ENCODE results near the gene MOK.
"Not testable (repeated sequence)": the region's sequence is repeated elsewhere in the genome, so short reads cannot be mapped to it uniquely, and the experiment has no call there.

MOK gene

GRCh38 chr14:102321456-102322422 lies 16.8 kb upstream of the MOK start:
- no peak for DNase-seq (ENCODE audit: low read depth in 2 of 2)

- no peak for DNase-seq (ENCODE audit: low read depth in 2 of 2)
Observed at GRCh38 chr14:102320671-102321455, 15.9 kb upstream of the MOK start.

DNA sequence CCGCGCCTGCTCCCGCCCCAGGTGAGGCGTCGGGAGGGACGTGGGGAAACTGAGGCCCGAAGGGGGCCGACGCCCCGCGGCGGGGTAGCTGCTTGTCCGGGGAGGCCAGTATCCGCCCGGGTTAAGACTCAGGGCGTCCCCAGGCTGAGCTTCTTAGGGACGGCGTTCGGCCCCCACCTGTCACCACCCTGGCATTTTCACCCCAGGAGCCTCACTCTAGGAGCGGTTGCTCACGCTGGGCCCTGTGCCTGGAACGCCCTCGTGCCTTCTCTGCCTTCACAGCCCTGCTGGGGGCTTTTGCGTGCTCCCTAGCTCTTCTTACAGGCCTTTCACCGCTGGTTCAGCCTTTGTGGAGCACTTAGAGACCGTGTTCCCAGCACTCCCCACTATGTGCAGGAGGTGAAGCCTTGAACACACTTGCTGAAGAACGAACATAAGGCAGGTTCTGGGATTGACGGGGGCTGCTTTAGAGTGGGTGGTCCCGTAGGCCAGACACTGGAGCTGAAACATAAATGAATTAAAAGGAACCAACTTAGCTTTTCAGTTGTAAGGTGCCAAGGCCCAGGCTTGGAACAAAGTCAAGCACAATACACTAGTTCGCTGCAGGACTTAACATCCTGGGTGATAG lies 15.2 kb upstream of the MOK start:
- no peak for DNase-seq (ENCODE audit: low read depth in 2 of 2)

- DNase-seq (ENCODE audit: low read depth in 2 of 2), result peak; percentile 83 to 93
Observed at GRCh38 chr14:102319351-102320032, 14.5 kb upstream of the MOK start, which contains the start of gene ZNF839. ZNF839 (plus strand) TSS chr14:102319746; CDS start chr14:102319766, 20 bp downstream.

GRCh38 chr14:102318781-102319276 lies 13.9 kb upstream of the MOK start:
- DNase-seq (ENCODE audit: low read depth in 2 of 2), result no peak

GRCh38 chr14:102317564-102318248 lies 12.7 kb upstream of the MOK start:
- DNase-seq (ENCODE audit: low read depth in 2 of 2), result no peak

GRCh38 chr14:102316743-102317563 lies 12.0 kb upstream of the MOK start:
- peak; percentile 91 to 98 for DNase-seq (ENCODE audit: low read depth in 2 of 2)

- no peak for DNase-seq (ENCODE audit: low read depth in 2 of 2)
Observed at GRCh38 chr14:102316338-102316742, 11.4 kb upstream of the MOK start.

DNA sequence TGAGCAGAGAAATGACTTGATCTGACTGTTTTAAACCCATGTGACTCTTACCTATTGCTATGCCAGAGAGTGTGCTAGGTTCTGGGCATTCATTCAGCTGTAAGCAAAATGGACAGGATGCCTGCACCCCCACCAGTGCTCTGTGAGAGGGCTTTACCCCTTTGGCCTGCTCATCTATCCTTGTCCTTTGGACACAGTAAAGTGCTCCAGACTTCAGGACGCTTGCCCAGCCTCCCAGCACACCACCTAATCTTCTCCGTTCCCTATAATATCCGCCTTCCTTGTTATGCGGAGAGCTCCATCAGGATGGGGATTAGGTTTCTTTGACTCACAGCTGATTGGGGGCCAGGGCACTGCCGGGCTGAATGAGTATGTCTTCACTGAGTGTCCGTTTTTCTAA lies 10.2 kb upstream of the MOK start:
- DNase-seq (ENCODE audit: low read depth in 2 of 2), result no peak

GRCh38 chr14:102314242-102315011 lies 9.5 kb upstream of the MOK start:
- DNase-seq (ENCODE audit: low read depth in 2 of 2), result peak; percentile 49 to 69

GRCh38 chr14:102303664-102304063 lies 1.3 kb downstream of the MOK start:
- no peak for DNase-seq (ENCODE audit: low read depth in 2 of 2)

DNA sequence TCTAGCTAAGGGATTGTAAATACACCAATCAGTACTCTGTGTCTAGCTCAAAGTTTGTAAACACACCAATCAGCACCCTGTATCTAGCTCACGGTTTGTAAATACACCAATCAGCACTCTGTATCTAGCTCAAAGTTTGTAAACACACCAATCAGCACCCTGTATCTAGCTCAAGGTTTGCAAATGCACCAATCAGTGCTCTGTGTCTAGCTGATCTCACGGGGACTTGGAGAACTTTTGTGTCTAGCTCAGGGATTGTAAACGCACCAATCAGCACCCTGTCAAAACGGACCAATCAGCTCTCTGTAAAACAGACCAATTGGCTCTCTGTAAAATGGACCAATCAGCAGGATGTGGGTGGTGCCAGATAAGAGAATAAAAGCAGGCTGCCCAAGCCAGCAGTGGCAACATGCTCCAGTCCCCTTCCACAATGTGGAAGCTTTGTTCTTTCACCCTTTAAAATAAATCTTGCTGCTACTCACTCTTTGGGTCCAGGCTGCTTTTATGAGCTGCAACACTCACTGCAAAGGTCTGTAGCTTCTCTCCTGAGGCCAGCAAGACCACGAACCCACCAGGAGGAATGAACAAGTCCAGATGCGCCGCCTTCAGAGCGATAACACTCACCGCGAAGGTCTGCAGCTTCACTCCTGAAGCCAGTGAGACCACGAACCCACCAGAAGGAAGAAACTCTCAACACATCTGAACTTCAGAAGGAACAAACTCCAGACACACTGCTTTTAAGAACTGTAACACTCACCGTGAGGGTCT lies 6.5 kb downstream of the MOK start:
- not testable (repeated sequence) for DNase-seq (ENCODE audit: low read depth in 2 of 2)

DNA sequence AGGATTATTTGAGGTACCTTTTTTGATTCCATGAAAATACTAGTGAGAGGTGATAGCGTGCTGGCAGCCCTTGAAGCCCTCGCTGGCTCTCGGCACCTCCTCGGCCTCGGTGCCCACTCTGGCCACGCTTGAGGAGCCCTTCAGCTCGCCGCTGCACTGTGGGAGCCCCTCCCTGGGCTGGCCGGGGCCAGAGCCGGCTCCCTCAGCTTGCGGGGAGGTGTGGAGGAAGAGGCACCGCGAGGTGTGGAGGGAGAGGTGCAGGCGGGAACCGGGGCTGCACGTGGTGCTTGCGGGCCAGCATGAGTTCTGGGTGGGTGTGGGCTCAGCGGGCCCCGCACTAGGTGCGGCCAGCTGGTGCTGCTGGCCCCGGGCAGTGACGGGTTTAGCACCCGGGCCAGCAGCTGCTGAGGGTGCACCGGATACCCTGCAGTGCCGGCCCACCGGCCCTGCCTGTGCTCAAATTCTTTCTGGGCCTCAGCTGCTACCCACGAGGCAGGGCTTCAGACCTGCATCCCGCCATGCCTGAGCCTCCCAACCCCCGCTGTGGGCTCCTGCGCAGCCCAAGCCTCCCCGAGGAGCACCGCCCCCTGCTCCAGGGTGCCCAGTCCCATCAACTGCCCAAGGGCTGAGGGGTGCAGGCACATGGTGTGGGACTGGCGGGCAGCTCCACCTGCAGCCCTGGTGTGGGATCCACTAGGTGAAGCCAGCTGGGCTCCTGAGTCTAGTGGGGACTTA lies 7.4 kb downstream of the MOK start:
- no peak for DNase-seq (ENCODE audit: low read depth in 2 of 2)

DNA sequence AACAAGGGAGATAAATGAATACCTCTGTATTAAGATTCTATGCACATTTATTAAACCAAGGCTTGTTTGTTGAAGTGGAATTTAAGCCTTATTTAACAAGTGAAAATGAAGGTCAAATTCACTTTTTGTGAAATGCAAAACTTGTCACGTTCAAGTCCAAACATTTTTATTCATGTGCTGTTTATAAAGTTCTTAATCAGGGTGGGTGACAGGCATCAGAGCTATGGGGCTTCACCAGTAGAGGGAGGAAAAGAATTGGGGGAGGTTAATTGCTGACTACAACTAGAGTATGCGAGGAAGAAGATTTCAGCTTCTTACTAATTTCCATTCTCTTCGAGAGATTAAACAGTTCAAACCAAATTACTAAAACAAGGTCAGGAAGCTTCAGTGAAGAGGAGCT lies 9.7 kb downstream of the MOK start:
- DNase-seq (ENCODE audit: low read depth in 2 of 2), result no peak

DNA sequence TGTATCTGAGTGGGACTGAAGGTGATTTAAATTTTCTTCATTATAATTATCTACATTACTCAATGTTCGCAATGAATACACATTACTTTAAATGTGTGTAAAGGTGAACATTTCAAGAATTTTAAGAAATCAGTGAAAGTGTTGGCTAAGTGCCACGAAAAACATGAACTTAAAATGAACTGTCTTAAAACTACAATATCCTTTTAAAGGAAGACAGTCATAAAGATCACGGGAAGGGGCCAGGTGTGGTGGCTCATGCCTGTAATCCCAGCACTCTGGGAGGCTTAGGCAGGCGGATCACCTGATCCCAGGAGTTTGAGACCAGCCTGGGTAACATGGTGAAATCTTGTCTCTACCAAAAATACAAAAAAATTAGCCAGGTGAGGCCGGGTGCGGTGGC lies 11.2 kb downstream of the MOK start:
- no peak for DNase-seq (ENCODE audit: low read depth in 2 of 2)

DNA sequence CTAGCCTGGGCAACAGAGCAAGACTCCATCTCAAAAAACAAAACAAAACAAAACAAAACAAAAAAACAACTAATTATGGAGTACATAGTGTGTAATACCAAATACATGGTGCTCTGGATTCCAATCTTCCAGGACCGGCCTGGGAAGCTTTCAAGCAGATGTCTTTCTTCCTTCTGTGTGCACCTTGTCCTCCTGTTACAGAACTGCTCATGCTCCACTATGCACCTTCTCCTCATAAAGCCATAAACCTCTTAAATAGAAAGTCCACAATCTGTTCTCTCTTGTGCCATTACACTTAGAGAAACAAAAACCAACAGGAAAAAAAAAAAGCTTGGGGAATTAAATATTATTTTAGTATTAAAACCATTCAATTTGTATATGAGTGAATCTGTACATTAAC lies 12.5 kb downstream of the MOK start:
- no peak for DNase-seq (ENCODE audit: low read depth in 2 of 2)

DNA sequence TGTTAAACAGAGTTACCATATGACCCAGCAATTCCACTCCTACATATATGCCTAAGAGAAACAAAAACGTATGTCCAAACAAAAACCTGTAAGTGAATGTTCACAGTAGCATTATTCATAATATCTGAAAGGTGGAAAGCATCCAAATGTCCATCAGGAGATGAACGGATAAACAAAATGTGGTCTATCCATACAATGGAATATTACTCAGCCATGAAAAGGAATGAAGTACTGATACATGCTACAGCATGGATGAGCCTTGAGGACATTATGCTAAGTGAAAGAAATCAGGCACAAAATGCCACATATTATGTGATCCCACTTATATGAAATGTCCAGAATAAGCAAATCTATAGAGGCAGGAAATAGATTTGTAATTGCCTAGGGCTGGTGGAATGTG lies 16.8 kb downstream of the MOK start:
- DNase-seq (ENCODE audit: low read depth in 2 of 2), result no peak

DNA sequence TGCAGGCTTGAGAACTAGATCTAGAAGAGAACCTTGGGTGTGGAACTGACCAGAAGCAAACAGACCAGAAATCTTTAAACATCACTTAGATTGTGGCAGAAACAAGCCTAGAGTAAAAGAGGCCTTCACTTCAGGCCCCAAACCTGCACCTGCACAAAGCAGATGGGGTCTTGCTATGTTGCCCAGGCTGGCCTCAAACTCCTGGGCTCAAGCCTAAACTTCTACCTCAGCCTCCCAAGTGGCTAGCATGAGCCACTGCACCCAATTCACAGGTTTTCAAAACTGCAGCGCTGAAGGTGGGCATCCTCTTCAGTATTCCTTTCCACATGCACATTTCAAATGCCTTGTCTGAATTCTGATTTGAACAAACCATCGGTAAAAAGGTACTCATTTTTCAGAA lies 19.9 kb downstream of the MOK start:
- no peak for DNase-seq (ENCODE audit: low read depth in 2 of 2)
